Activated naive CD4-positive, alpha-beta T cell treated with anti-CD3 and anti-CD28 coated beads, Interleukin-2, amount 10 ng/mL, durations not matched to agents 7 days and 5 days (primary cell): ENCODE data around the gene ZBTB48.
"Not testable (repeated sequence)": the region's sequence is repeated elsewhere in the genome, so short reads cannot be mapped to it uniquely, and the experiment has no call there.

Source experiments
- CTCF ChIA-PET: fragments of 350-600 bp; sonication (Branson Sonifier 250); formaldehyde crosslinking; loops from one replicate; lab custom pipeline; 2021; ENCODE audit warnings: antibody characterized with exemption; lab: Charles Lee
- DNase-seq: peaks from one replicate; pipeline ENCODE4 v3.0.0-alpha.2; 2020
- H3K27ac Mint-ChIP-seq: one replicate; pipeline ENCODE4 v1.8.0; 2021; ENCODE audit warnings: mild to moderate bottlenecking, moderate library complexity, mixed read lengths
- H3K27me3 Mint-ChIP-seq: one replicate; pipeline ENCODE4 v1.8.0; 2021; ENCODE audit warnings: mild to moderate bottlenecking, mixed read lengths
- H3K36me3 Mint-ChIP-seq: one replicate; pipeline ENCODE4 v1.8.0; 2021; ENCODE audit warnings: mixed read lengths
- H3K4me1 Mint-ChIP-seq: one replicate; pipeline ENCODE4 v1.8.0; 2021; ENCODE audit warnings: mixed read lengths
- H3K4me3 Mint-ChIP-seq: one replicate; pipeline ENCODE4 v1.8.0; 2021; ENCODE audit warnings: mild to moderate bottlenecking, moderate library complexity, mixed read lengths
- H3K9me3 Mint-ChIP-seq: one replicate; pipeline ENCODE4 v1.8.0; 2021; ENCODE audit warnings: mixed read lengths

ZBTB48 gene

GRCh38 chr1:6554907-6555778 is 24.7 kb upstream of the ZBTB48 start, which contains the start of gene TAS1R1:
Gene TAS1R1 (plus strand): TSS chr1:6555307. CDS start chr1:6555374, 67 bp downstream.
- Mint-ChIP-seq H3K9me3 (no peaks in the 10 kb centered on the region), H3K4me3 (peak within 1 kb of the TSS; percentile 78), H3K27ac (peak within 1 kb of the TSS; percentile 82), H3K36me3 (peaks cover 7% of the 10 kb centered on the region), H3K4me1 (peaks cover 25% of the 10 kb centered on the region), H3K27me3 (peaks cover 5% of the 10 kb centered on the region)
- no peak for DNase-seq
- CTCF ChIA-PET, result interaction anchor here (0.8 to 3.0 kb wide), 17 partner anchors 10 to 481 kb away, joined by 3 to 17 read pairs (median 4); partner anchors contain the start of gene PLEKHG5

- Mint-ChIP-seq H3K9me3 (no peaks in the 10 kb centered on the region), H3K4me3 (no peak overlapping the region), H3K36me3 (peaks cover 4% of the 10 kb centered on the region), H3K4me1 (peaks cover 28% of the 10 kb centered on the region), H3K27ac (no peak overlapping the region), H3K27me3 (peaks cover 13% of the 10 kb centered on the region)
- no peak for DNase-seq
- CTCF ChIA-PET, result interaction anchor here (1.6 kb wide), 1 partner anchor 21 kb away, joined by 4 read pairs; no protein-coding TSS in a partner anchor
These were observed 22.2 kb upstream of the ZBTB48 start for GRCh38 chr1:6557597-6557996.

GRCh38 chr1:6559161-6559560 is 20.6 kb upstream of the ZBTB48 start:
- CTCF ChIA-PET, result interaction anchor here (0.7 kb wide), 1 partner anchor 1086 kb away, joined by 3 read pairs; no protein-coding TSS in a partner anchor
- H3K27me3 Mint-ChIP-seq, result peaks cover 13% of the 10 kb centered on the region
- not testable (repeated sequence) for H3K36me3 Mint-ChIP-seq, H3K9me3 Mint-ChIP-seq, H3K4me3 Mint-ChIP-seq, DNase-seq, H3K27ac Mint-ChIP-seq
- H3K4me1 Mint-ChIP-seq, result peaks cover 21% of the 10 kb centered on the region

- no peak for DNase-seq
- H3K27ac Mint-ChIP-seq, result no peak overlapping the region
- H3K9me3 Mint-ChIP-seq, result no peaks in the 10 kb centered on the region
- H3K4me3 Mint-ChIP-seq, result no peak overlapping the region
- H3K4me1 Mint-ChIP-seq, result peaks cover 16% of the 10 kb centered on the region
- peaks cover 13% of the 10 kb centered on the region for H3K27me3 Mint-ChIP-seq
- CTCF ChIA-PET, result interaction anchor here (0.6 kb wide), 1 partner anchor 67 kb away, joined by 3 read pairs; no protein-coding TSS in a partner anchor
- H3K36me3 Mint-ChIP-seq, result no peaks in the 10 kb centered on the region
These were observed 19.5 kb upstream of the ZBTB48 start for GRCh38 chr1:6560267-6560666.

- H3K9me3 Mint-ChIP-seq, result no peaks in the 10 kb centered on the region
- CTCF ChIA-PET, result interaction anchor here (1.1 kb wide), 1 partner anchor 14 kb away, joined by 3 read pairs; the partner anchor contains the start of genes NOL9 and TAS1R1
- no peak for DNase-seq
- H3K4me1 Mint-ChIP-seq, result peaks cover 12% of the 10 kb centered on the region
- H3K27me3 Mint-ChIP-seq, result peaks cover 52% of the 10 kb centered on the region
- no peaks in the 10 kb centered on the region for H3K36me3 Mint-ChIP-seq
- H3K4me3 Mint-ChIP-seq, result no peak overlapping the region
- H3K27ac Mint-ChIP-seq, result no peak overlapping the region
These were observed 10.8 kb upstream of the ZBTB48 start for GRCh38 chr1:6569033-6569432.

- Mint-ChIP-seq H3K4me1 (peaks cover 12% of the 10 kb centered on the region), H3K27me3 (peaks cover 57% of the 10 kb centered on the region), H3K27ac (no peak overlapping the region), H3K4me3 (no peak overlapping the region), H3K9me3 (no peaks in the 10 kb centered on the region), H3K36me3 (no peaks in the 10 kb centered on the region)
- no peak for DNase-seq
- CTCF ChIA-PET, result interaction anchor here (1.9 kb wide), 1 partner anchor 16 kb away, joined by 8 read pairs; the partner anchor contains the start of genes NOL9 and TAS1R1
These were observed 9.7 kb upstream of the ZBTB48 start for GRCh38 chr1:6570100-6570499.

GRCh38 chr1:6570987-6571386 is 8.8 kb upstream of the ZBTB48 start:
- CTCF ChIA-PET, result interaction anchor here (0.5 to 1.9 kb wide), 3 partner anchors 17 to 32 kb away, joined by 3 to 8 read pairs (median 4); partner anchors contain the start of genes NOL9 and TAS1R1
- DNase-seq, result no peak
- Mint-ChIP-seq H3K4me3 (no peak overlapping the region), H3K9me3 (no peaks in the 10 kb centered on the region), H3K27me3 (peaks cover 57% of the 10 kb centered on the region), H3K36me3 (no peaks in the 10 kb centered on the region), H3K27ac (no peak overlapping the region), H3K4me1 (peaks cover 12% of the 10 kb centered on the region)

- no peak overlapping the region for H3K27ac Mint-ChIP-seq
- CTCF ChIA-PET, result no interaction called here
- H3K9me3 Mint-ChIP-seq, result no peaks in the 10 kb centered on the region
- no peaks in the 10 kb centered on the region for H3K36me3 Mint-ChIP-seq
- no peak for DNase-seq
- H3K4me3 Mint-ChIP-seq, result no peak overlapping the region
- peaks cover 61% of the 10 kb centered on the region for H3K27me3 Mint-ChIP-seq
- peaks cover 12% of the 10 kb centered on the region for H3K4me1 Mint-ChIP-seq
These were observed 7.0 kb upstream of the ZBTB48 start for GRCh38 chr1:6572653-6573383.

- H3K36me3 Mint-ChIP-seq, result no peaks in the 10 kb centered on the region
- H3K27ac Mint-ChIP-seq, result no peak overlapping the region
- peaks cover 13% of the 10 kb centered on the region for H3K4me1 Mint-ChIP-seq
- H3K4me3 Mint-ChIP-seq, result no peak overlapping the region
- CTCF ChIA-PET, result no interaction called here
- H3K27me3 Mint-ChIP-seq, result peaks cover 54% of the 10 kb centered on the region
- DNase-seq, result no peak
- no peaks in the 10 kb centered on the region for H3K9me3 Mint-ChIP-seq
These were observed 5.7 kb upstream of the ZBTB48 start for GRCh38 chr1:6574025-6574620.

- Mint-ChIP-seq H3K9me3 (no peaks in the 10 kb centered on the region), H3K4me3 (no peak overlapping the region), H3K27me3 (peaks cover 47% of the 10 kb centered on the region), H3K27ac (no peak overlapping the region), H3K4me1 (peaks cover 17% of the 10 kb centered on the region), H3K36me3 (peaks cover under 1% of the 10 kb centered on the region)
- DNase-seq, result no peak
- CTCF ChIA-PET, result no interaction called here
These were observed 5.0 kb upstream of the ZBTB48 start for GRCh38 chr1:6574818-6575217.

- Mint-ChIP-seq H3K4me3 (no peak overlapping the region), H3K36me3 (peaks cover 11% of the 10 kb centered on the region), H3K4me1 (peaks cover 34% of the 10 kb centered on the region), H3K27me3 (peaks cover 15% of the 10 kb centered on the region), H3K27ac (no peak overlapping the region), H3K9me3 (no peaks in the 10 kb centered on the region)
- CTCF ChIA-PET, result interaction anchor here (0.6 to 1.4 kb wide), 2 partner anchors 21 to 338 kb away, joined by 3 to 4 read pairs; no protein-coding TSS in a partner anchor
- no peak for DNase-seq
These were observed 1.8 kb upstream of the ZBTB48 start for GRCh38 chr1:6577831-6578525.

- DNase-seq, result no peak
- peaks cover 34% of the 10 kb centered on the region for H3K4me1 Mint-ChIP-seq
- no peaks in the 10 kb centered on the region for H3K9me3 Mint-ChIP-seq
- peak overlapping the region; percentile 98 for H3K4me3 Mint-ChIP-seq
- peaks cover 11% of the 10 kb centered on the region for H3K36me3 Mint-ChIP-seq
- peaks cover 10% of the 10 kb centered on the region for H3K27me3 Mint-ChIP-seq
- H3K27ac Mint-ChIP-seq, result no peak overlapping the region
- CTCF ChIA-PET, result interaction anchor here (1.4 kb wide), 1 partner anchor 22 kb away, joined by 4 read pairs; no protein-coding TSS in a partner anchor
These were observed 995 bp upstream of the ZBTB48 start for GRCh38 chr1:6578624-6579373.
